HCT116 (cell line): Measurements from ENCODE around the gene CNST. TPM values are rescaled to one million over a fixed set of nuclear protein-coding genes. Genes with fewer than 3 reads are reported as not detected.

Experiments
- ATAC-seq: fragments of 200-7000 bp; cut with Tn5 transposase; 2 replicates; pipeline ENCODE4 v1.9.1; 2020; ENCODE audit warnings: mild to moderate bottlenecking, moderate library complexity
- BruUV-seq: library from RNA; stranded (reverse); fragments of 400-500 nt; replicated peaks from 2 replicates; lab custom pipeline; 2021; lab: Mats Ljungman, UMichigan
- CTCF ChIA-PET: fragments of 300-600 bp; sonication (Branson Sonifier 250); formaldehyde crosslinking; loops from one replicate; lab custom pipeline; 2021; ENCODE audit warnings: antibody characterized with exemption; lab: Charles Lee
- POLR2A ChIA-PET: fragments of 300-600, 350-600 bp; sonication (Branson Sonifier 250); formaldehyde crosslinking; loops from one replicate; lab custom pipeline; 2021; ENCODE audit warnings: antibody characterized with exemption; lab: Charles Lee
- RAD21 ChIA-PET, 2 experiments: fragments of 300-600 bp; sonication (Branson Sonifier 250); formaldehyde crosslinking; loops; one replicate each; lab custom pipeline; 2023; ENCODE audit warnings: low total read pairs in 2 of 2; ENCODE audit not compliant: uncharacterized antibody in 2 of 2, unreplicated experiment in 2 of 2, low non-redundant PET in 1 of 2; lab: Charles Lee
- DNase-seq: peaks from one replicate; pipeline ENCODE4 v3.0.0-alpha.2; 2010; ENCODE audit warnings: low read depth, low spot score
- H2AFZ ChIP-seq: fragments of 200-600 bp; shearing (Covaris generic), sonication (generic); 2 replicates; pipeline ENCODE4 v1.6.1; 2017; ENCODE audit warnings: low read depth, mixed run types, mixed read lengths, antibody characterized with exemption, low read length; ENCODE audit not compliant: poor library complexity, severe bottlenecking
- H3K27ac ChIP-seq: 2 replicates; pipeline ENCODE4 v1.5.1; 2012; ENCODE audit warnings: low read depth, low read length
- H3K27me3 ChIP-seq: fragments of 200-600 bp; sonication (generic); 2 replicates; pipeline ENCODE4 v1.6.1; 2016; ENCODE audit warnings: mixed run types, low read length, mixed read lengths; ENCODE audit not compliant: insufficient read depth
- H3K36me3 ChIP-seq, 2 experiments: fragments of 200-500 bp in 1 of 2; fragments of 200-600 bp in 1 of 2; sonication (Bioruptor generic) in 1 of 2; sonication (generic) in 1 of 2; 2 replicates each; pipeline versions ENCODE4 v1.5.1 to v1.6.1; 2014 to 2016; ENCODE audit warnings: low read length in 2 of 2, inconsistent platforms in 1 of 2, mixed read lengths in 1 of 2, mixed run types in 1 of 2; ENCODE audit not compliant: insufficient read depth in 2 of 2, control insufficient read depth in 1 of 2
- H3K4me1 ChIP-seq, 2 experiments: fragments of 200-600 bp in 1 of 2; sonication (generic) in 1 of 2; 2 replicates each; pipeline versions ENCODE4 v1.5.1 to v1.6.1; 2012 to 2017; ENCODE audit warnings: low read length in 2 of 2, inconsistent platforms in 1 of 2, mild to moderate bottlenecking in 1 of 2, mixed read lengths in 1 of 2, mixed run types in 1 of 2, moderate library complexity in 1 of 2; ENCODE audit not compliant: insufficient read depth in 2 of 2, control insufficient read depth in 1 of 2
- H3K4me2 ChIP-seq: fragments of 200-600 bp; sonication (generic); 2 replicates; pipeline ENCODE4 v1.6.1; 2017; ENCODE audit warnings: mixed run types, low read length, mixed read lengths
- H3K4me3 ChIP-seq, 2 experiments: fragments of 200-600 bp in 1 of 2; sonication (generic) in 1 of 2; replicated peaks in 1 of 2; 2 replicates each; pipeline ENCODE4 v1.5.1; 2011 to 2016; ENCODE audit warnings: low read length in 2 of 2, control low read depth in 1 of 2, low read depth in 1 of 2, mild to moderate bottlenecking in 1 of 2, mixed read lengths in 1 of 2, mixed run types in 1 of 2
- H3K79me2 ChIP-seq: fragments of 200-600 bp; sonication (generic); 2 replicates; pipeline ENCODE4 v1.6.1; 2017; ENCODE audit warnings: mild to moderate bottlenecking, mixed run types, low read length, moderate library complexity, mixed read lengths; ENCODE audit not compliant: insufficient read depth
- H3K9ac ChIP-seq: fragments of 200-600 bp; sonication (generic); 2 replicates; pipeline ENCODE4 v1.6.1; 2016; ENCODE audit warnings: low read length, mixed read lengths
- H3K9me2 ChIP-seq: fragments of 200-600 bp; sonication (generic), shearing (Covaris generic); 2 replicates; pipeline ENCODE4 v1.6.1; 2017; ENCODE audit warnings: mixed run types, mild to moderate bottlenecking, moderate library complexity; ENCODE audit not compliant: insufficient read depth
- H3K9me3 ChIP-seq, 2 experiments: fragments of 200-500 bp in 1 of 2; fragments of 200-600 bp in 1 of 2; sonication (Bioruptor generic) in 1 of 2; sonication (generic) in 1 of 2; 2 replicates each; pipeline ENCODE4 v1.6.1; 2014 to 2017; ENCODE audit warnings: low read length in 2 of 2, mixed read lengths in 2 of 2, inconsistent platforms in 1 of 2, low read depth in 1 of 2, mild to moderate bottlenecking in 1 of 2, mixed run types in 1 of 2, moderate library complexity in 1 of 2; ENCODE audit not compliant: control insufficient read depth in 1 of 2, insufficient read depth in 1 of 2
- H4K20me1 ChIP-seq: fragments of 200-600 bp; sonication (generic), shearing (Covaris generic); 2 replicates; pipeline ENCODE4 v1.6.1; 2017; ENCODE audit warnings: mixed run types, mild to moderate bottlenecking, moderate library complexity; ENCODE audit not compliant: insufficient read depth
- CEBPB ChIP-seq: IDR thresholded peaks from 2 replicates; pipeline ENCODE4 v1.6.1; 2012; ENCODE audit warnings: low read depth
- CTCF ChIP-seq, 3 experiments: fragments of 200-600 bp in 1 of 3; sonication (generic) in 1 of 3; IDR thresholded peaks in 2 of 3; conservative IDR thresholded peaks in 1 of 3; 2 replicates each; pipeline ENCODE4 v1.5.1; 2012 to 2017; ENCODE audit warnings: low read depth in 2 of 3, low read length in 2 of 3, antibody characterized with exemption in 1 of 3, borderline replicate concordance in 1 of 3, control low read depth in 1 of 3, mild to moderate bottlenecking in 1 of 3, mixed read lengths in 1 of 3, mixed run types in 1 of 3, moderate library complexity in 1 of 3; ENCODE audit not compliant: insufficient read depth in 1 of 3
- EGR1 ChIP-seq: IDR thresholded peaks from 2 replicates; pipeline ENCODE4 v1.6.1; 2012; ENCODE audit warnings: low read depth
- ELF1 ChIP-seq: IDR thresholded peaks from 2 replicates; pipeline ENCODE4 v1.6.1; 2012; ENCODE audit warnings: low read depth, borderline replicate concordance
- EZH2 ChIP-seq: fragments of 200-600 bp; sonication (generic); IDR thresholded peaks from 2 replicates; pipeline ENCODE4 v1.6.1; 2017; ENCODE audit warnings: antibody characterized with exemption, mixed run types
- FOSL1 ChIP-seq: IDR thresholded peaks from 2 replicates; pipeline ENCODE4 v1.6.1; 2012; ENCODE audit warnings: low read depth
- JUND ChIP-seq: IDR thresholded peaks from 2 replicates; pipeline ENCODE4 v1.6.1; 2012
- POLR2AphosphoS5 ChIP-seq: IDR thresholded peaks from 2 replicates; pipeline ENCODE4 v1.6.1; 2011; ENCODE audit warnings: mild to moderate bottlenecking, low read depth, low read length, moderate library complexity
- SIN3A ChIP-seq: IDR thresholded peaks from 2 replicates; pipeline ENCODE4 v1.6.1; 2012; ENCODE audit warnings: low read depth
- SP1 ChIP-seq: IDR thresholded peaks from 2 replicates; pipeline ENCODE4 v1.6.1; 2012; ENCODE audit warnings: low read depth
- SRF ChIP-seq: IDR thresholded peaks from 2 replicates; pipeline ENCODE4 v1.6.1; 2012; ENCODE audit warnings: low read depth
- TCF7L2 ChIP-seq: IDR thresholded peaks from 2 replicates; pipeline ENCODE4 v1.7.0; 2011; ENCODE audit warnings: borderline replicate concordance, inconsistent platforms; ENCODE audit not compliant: insufficient read depth, insufficient read length; ENCODE audit errors: extremely low read depth
- YY1 ChIP-seq: IDR thresholded peaks from 2 replicates; pipeline ENCODE4 v1.6.1; 2011; ENCODE audit warnings: low read length, low read depth, moderate library complexity, mild to moderate bottlenecking; ENCODE audit not compliant: insufficient replicate concordance; ENCODE audit errors: extremely low read depth
- ZBTB33 ChIP-seq: IDR thresholded peaks from 2 replicates; pipeline ENCODE4 v1.6.1; 2011; ENCODE audit warnings: mild to moderate bottlenecking, low read length, moderate library complexity; ENCODE audit not compliant: insufficient replicate concordance; ENCODE audit errors: extremely low read depth
- ZFX ChIP-seq: fragments of 450-650 bp; IDR thresholded peaks from 2 replicates; pipeline ENCODE4 v1.6.1; 2017
- ZNF274 ChIP-seq: fragments of 200-500 bp; sonication (Bioruptor generic); IDR thresholded peaks from 2 replicates; pipeline ENCODE4 v1.6.1; 2014; ENCODE audit warnings: mild to moderate bottlenecking, low read depth, low read length, inconsistent platforms
- intact Hi-C: fragments of 100-400 bp; cut with micrococcal nuclease; formaldehyde crosslinking; loops from 2 replicates; pipeline ENCODE4 v1.10.0; 2022
- total RNA-seq: library from RNA; stranded (reverse); gene quantifications from one replicate; pipeline ENCODE4 v1.2.1, GENCODE V29; 2021; ENCODE audit not compliant: unreplicated experiment
- TF ChIP-seq, protein P1 (sequence below): IDR thresholded peaks from 2 replicates; pipeline ENCODE4 v1.6.1; 2012
- TF ChIP-seq, protein P2 (sequence below): IDR thresholded peaks from 2 replicates; pipeline ENCODE4 v1.6.1; 2012

CNST gene
- total RNA-seq, 1 experiment from 2014 or later, result 13.5 TPM

GRCh38 chr1:246528933-246529731 is 37.1 kb upstream of the CNST start:
- RAD21 ChIA-PET, result no interaction called here
- H3K27ac ChIP-seq, result no peak overlapping the region
- intact Hi-C loops, result no loop called here
- no peaks in the 10 kb centered on the region for H3K79me2 ChIP-seq
- no peak overlapping the region for H3K9ac ChIP-seq
- no peaks in the 10 kb centered on the region for H3K36me3 ChIP-seq
- no peak overlapping the region for H3K4me2 ChIP-seq
- POLR2A ChIA-PET, result no interaction called here
- H3K9me2 ChIP-seq, result no peaks in the 10 kb centered on the region
- no peak for TF ChIP-seq JUND
- no peak for TF ChIP-seq ZBTB33
- no peak for TF ChIP-seq SP1
- TF ChIP-seq CTCF (IDR thresholded peaks at IDR 0.05 in 2 of 3, conservative IDR thresholded peaks at IDR 0.05 in 1 of 3; ENCODE audit: borderline replicate concordance in 1 of 3, insufficient read depth in 1 of 3, low read depth in 2 of 3, low read length in 2 of 3), result no peak
- no peak for TF ChIP-seq SIN3A
- no peak for TF ChIP-seq ELF1
- no peak for TF ChIP-seq POLR2AphosphoS5
- no peak for TF ChIP-seq ZNF274
- TF ChIP-seq EGR1, result no peak
- no peak for TF ChIP-seq TCF7L2
- TF ChIP-seq SRF, result no peak
- no peak for TF ChIP-seq ZFX
- TF ChIP-seq, protein P1, sequence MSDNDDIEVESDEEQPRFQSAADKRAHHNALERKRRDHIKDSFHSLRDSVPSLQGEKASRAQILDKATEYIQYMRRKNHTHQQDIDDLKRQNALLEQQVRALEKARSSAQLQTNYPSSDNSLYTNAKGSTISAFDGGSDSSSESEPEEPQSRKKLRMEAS, result no peak
- TF ChIP-seq, protein P2, sequence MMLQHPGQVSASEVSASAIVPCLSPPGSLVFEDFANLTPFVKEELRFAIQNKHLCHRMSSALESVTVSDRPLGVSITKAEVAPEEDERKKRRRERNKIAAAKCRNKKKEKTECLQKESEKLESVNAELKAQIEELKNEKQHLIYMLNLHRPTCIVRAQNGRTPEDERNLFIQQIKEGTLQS, result no peak
- no peak for TF ChIP-seq CEBPB
- TF ChIP-seq EZH2, result no peak
- no peak for TF ChIP-seq YY1
- TF ChIP-seq FOSL1, result no peak
- no peak for DNase-seq
- no peaks in the 10 kb centered on the region for H3K27me3 ChIP-seq
- H3K9me3 ChIP-seq, result 0 out of 4 replicates have a peak, but pooled peaks cover 0 to 4% of the 10 kb centered on the region in 2 experiments
- no peak for ATAC-seq
- no peaks in the 10 kb centered on the region for H3K4me1 ChIP-seq
- H2AFZ ChIP-seq, result no peak overlapping the region
- no peaks in the 10 kb centered on the region for H4K20me1 ChIP-seq
- H3K4me3 ChIP-seq, result no peak overlapping the region
- BruUV-seq, result no TSS peak
- CTCF ChIA-PET, result no interaction called here
